ENCODE measurements around the gene NCAM1. TPM values are rescaled to one million over a fixed set of nuclear protein-coding genes. Genes with fewer than 3 reads are reported as not detected.

Gene NCAM1
- total RNA-seq, 1 experiment from 2014 or later, result 0.95 TPM

- DNase-seq, result no peak
- CTCF ChIA-PET, result no interaction called here
- Mint-ChIP-seq H3K9me3 (ENCODE audit: unreplicated experiment) (no peaks in the 10 kb centered on the region), H3K27ac (ENCODE audit: unreplicated experiment) (no peak overlapping the region), H3K27me3 (ENCODE audit: insufficient read depth, unreplicated experiment) (peaks cover 21% of the 10 kb centered on the region), H3K4me3 (ENCODE audit: unreplicated experiment) (no peak overlapping the region), H3K4me1 (ENCODE audit: low read depth, unreplicated experiment) (no peaks in the 10 kb centered on the region), H3K36me3 (ENCODE audit: insufficient read depth, unreplicated experiment) (no peaks in the 10 kb centered on the region)
- no peaks in the 10 kb centered on the region for H3K4me1 ChIP-seq
- no peak for TF ChIP-seq CTCF (IDR thresholded peaks at IDR 0.05; ENCODE audit: insufficient read depth in 1 of 2, low read depth in 1 of 2, low read length in 1 of 2, severe bottlenecking in 1 of 2, unreplicated experiment in 1 of 2)
- POLR2A ChIA-PET, result no interaction called here
- H3K36me3 ChIP-seq (ENCODE audit: control insufficient read depth, insufficient read depth, low read length), result no peaks in the 10 kb centered on the region
- no peak overlapping the region for H3K4me3 ChIP-seq (ENCODE audit: low read depth, low read length)
- no TSS peak for BruUV-seq (replicated peaks)
- H3K9me3 ChIP-seq, result no peaks in the 10 kb centered on the region; the same call in 1 of the 2 replicates
- intact Hi-C loops (cut with micrococcal nuclease; ENCODE audit: unreplicated experiment), result no loop called here
- no peaks in the 10 kb centered on the region for H3K27me3 ChIP-seq (replicated peaks; ENCODE audit: control insufficient read depth, insufficient read depth, low read length)
Measured at GRCh38 chr11:113043698-113044097, 82.5 kb downstream of the NCAM1 start.

- BruUV-seq (replicated peaks), result no TSS peak
- Mint-ChIP-seq H3K27ac (ENCODE audit: unreplicated experiment) (no peak overlapping the region), H3K36me3 (ENCODE audit: insufficient read depth, unreplicated experiment) (no peaks in the 10 kb centered on the region), H3K9me3 (ENCODE audit: unreplicated experiment) (no peaks in the 10 kb centered on the region), H3K27me3 (ENCODE audit: insufficient read depth, unreplicated experiment) (peaks cover 21% of the 10 kb centered on the region), H3K4me1 (ENCODE audit: low read depth, unreplicated experiment) (no peaks in the 10 kb centered on the region), H3K4me3 (ENCODE audit: unreplicated experiment) (no peak overlapping the region)
- Histone ChIP-seq H3K36me3 (ENCODE audit: control insufficient read depth, insufficient read depth, low read length) (no peaks in the 10 kb centered on the region), H3K9me3 (no peaks in the 10 kb centered on the region; the same call in 1 of the 2 replicates), H3K27me3 (replicated peaks; ENCODE audit: control insufficient read depth, insufficient read depth, low read length) (no peaks in the 10 kb centered on the region), H3K4me1 (no peaks in the 10 kb centered on the region), H3K4me3 (ENCODE audit: low read depth, low read length) (no peak overlapping the region)
- intact Hi-C loops (cut with micrococcal nuclease; ENCODE audit: unreplicated experiment), result no loop called here
- TF ChIP-seq CTCF (IDR thresholded peaks at IDR 0.05; ENCODE audit: insufficient read depth in 1 of 2, low read depth in 1 of 2, low read length in 1 of 2, severe bottlenecking in 1 of 2, unreplicated experiment in 1 of 2), result no peak
- ChIA-PET CTCF (no interaction called here), POLR2A (no interaction called here)
- DNase-seq, result no peak
Measured at GRCh38 chr11:113045146-113045545, 83.9 kb downstream of the NCAM1 start.

- peaks cover 18% of the 10 kb centered on the region for H3K27me3 Mint-ChIP-seq (ENCODE audit: insufficient read depth, unreplicated experiment)
- no peaks in the 10 kb centered on the region for H3K4me1 Mint-ChIP-seq (ENCODE audit: low read depth, unreplicated experiment)
- no peak for DNase-seq
- no peaks in the 10 kb centered on the region for H3K36me3 Mint-ChIP-seq (ENCODE audit: insufficient read depth, unreplicated experiment)
- intact Hi-C loops (cut with micrococcal nuclease; ENCODE audit: unreplicated experiment), result no loop called here
- Histone ChIP-seq H3K9me3 (no peaks in the 10 kb centered on the region), H3K27me3 (replicated peaks; ENCODE audit: control insufficient read depth, insufficient read depth, low read length) (no peaks in the 10 kb centered on the region), H3K36me3 (ENCODE audit: control insufficient read depth, insufficient read depth, low read length) (no peaks in the 10 kb centered on the region), H3K4me1 (no peaks in the 10 kb centered on the region), H3K4me3 (ENCODE audit: low read depth, low read length) (no peak overlapping the region)
- ChIA-PET POLR2A (no interaction called here), CTCF (no interaction called here)
- no peak overlapping the region for H3K4me3 Mint-ChIP-seq (ENCODE audit: unreplicated experiment)
- BruUV-seq (replicated peaks), result no TSS peak
- TF ChIP-seq CTCF (IDR thresholded peaks at IDR 0.05; ENCODE audit: insufficient read depth in 1 of 2, low read depth in 1 of 2, low read length in 1 of 2, severe bottlenecking in 1 of 2, unreplicated experiment in 1 of 2), result no peak
- no peaks in the 10 kb centered on the region for H3K9me3 Mint-ChIP-seq (ENCODE audit: unreplicated experiment)
- H3K27ac Mint-ChIP-seq (ENCODE audit: unreplicated experiment), result no peak overlapping the region
Measured at GRCh38 chr11:113046866-113047265, 85.6 kb downstream of the NCAM1 start.
